ENCODE data around the gene RUNDC1. TPM values are rescaled to one million over a fixed set of nuclear protein-coding genes. Genes with fewer than 3 reads are reported as not detected.

The RUNDC1 gene
- total RNA-seq, 1 experiment from 2014 or later = 14.2 TPM

DNA sequence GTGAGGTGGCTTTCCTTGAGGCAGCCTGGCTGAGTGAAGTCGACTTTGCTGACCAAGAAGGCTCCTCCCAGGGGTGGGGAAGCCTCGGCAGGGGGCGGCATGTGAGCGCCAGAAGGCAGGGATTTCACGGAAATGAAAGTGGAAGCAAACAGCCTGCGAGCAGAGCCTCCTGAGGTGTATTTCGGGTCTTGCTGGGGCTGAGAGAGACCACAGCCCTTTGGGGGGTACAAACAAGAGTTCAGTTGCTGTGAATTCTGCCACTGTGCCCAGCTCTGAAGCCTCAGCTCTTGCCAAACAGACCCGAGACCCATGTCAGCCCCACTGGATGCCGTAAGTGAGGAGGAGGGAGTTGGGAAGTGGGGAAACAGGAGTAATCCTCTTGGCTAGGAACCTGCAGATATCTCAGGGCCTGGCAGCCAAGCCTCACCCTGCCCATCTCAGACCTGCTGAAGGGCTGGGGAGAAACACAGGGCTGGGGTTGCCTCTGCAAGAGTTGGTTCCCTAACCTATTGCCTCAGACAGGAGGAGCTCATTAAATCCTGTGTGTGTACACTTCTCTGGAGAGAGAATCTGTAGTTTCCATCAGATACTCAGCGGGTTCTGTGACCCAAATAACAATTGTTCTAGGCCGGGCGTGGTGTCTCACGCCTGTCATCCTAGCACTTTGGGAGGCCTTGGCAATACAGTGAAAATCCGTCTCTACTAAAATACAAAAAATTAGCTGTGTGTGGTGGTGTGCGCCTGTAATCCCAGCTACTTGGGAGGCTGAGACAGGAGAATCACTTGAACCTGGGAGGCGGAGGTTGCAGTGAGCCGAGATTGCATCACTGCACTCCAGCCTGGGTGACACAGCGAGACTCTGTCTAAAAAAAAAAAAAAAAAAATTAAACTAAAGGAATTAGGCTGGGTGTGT, 26.5 kb downstream of the RUNDC1 start, which contains the start of gene IFI35 (continued):
- TF ChIP-seq IRF1 (CRISPR knock-in tag; IDR thresholded peaks at IDR 0.05) (no peak), ESRRA (CRISPR knock-in tag; IDR thresholded peaks at IDR 0.05; ENCODE audit: borderline replicate concordance) (no peak), NR3C1 (CRISPR knock-in tag; conservative IDR thresholded peaks at IDR 0.05; ENCODE audit: low read depth) (no peak), CREM (CRISPR knock-in tag; IDR thresholded peaks at IDR 0.05) (no peak), GABPB1 (CRISPR knock-in tag; IDR thresholded peaks at IDR 0.05) (peak; percentile 62; the same call in 1 of the 2 replicates)
- TF ChIP-seq, protein P1, sequence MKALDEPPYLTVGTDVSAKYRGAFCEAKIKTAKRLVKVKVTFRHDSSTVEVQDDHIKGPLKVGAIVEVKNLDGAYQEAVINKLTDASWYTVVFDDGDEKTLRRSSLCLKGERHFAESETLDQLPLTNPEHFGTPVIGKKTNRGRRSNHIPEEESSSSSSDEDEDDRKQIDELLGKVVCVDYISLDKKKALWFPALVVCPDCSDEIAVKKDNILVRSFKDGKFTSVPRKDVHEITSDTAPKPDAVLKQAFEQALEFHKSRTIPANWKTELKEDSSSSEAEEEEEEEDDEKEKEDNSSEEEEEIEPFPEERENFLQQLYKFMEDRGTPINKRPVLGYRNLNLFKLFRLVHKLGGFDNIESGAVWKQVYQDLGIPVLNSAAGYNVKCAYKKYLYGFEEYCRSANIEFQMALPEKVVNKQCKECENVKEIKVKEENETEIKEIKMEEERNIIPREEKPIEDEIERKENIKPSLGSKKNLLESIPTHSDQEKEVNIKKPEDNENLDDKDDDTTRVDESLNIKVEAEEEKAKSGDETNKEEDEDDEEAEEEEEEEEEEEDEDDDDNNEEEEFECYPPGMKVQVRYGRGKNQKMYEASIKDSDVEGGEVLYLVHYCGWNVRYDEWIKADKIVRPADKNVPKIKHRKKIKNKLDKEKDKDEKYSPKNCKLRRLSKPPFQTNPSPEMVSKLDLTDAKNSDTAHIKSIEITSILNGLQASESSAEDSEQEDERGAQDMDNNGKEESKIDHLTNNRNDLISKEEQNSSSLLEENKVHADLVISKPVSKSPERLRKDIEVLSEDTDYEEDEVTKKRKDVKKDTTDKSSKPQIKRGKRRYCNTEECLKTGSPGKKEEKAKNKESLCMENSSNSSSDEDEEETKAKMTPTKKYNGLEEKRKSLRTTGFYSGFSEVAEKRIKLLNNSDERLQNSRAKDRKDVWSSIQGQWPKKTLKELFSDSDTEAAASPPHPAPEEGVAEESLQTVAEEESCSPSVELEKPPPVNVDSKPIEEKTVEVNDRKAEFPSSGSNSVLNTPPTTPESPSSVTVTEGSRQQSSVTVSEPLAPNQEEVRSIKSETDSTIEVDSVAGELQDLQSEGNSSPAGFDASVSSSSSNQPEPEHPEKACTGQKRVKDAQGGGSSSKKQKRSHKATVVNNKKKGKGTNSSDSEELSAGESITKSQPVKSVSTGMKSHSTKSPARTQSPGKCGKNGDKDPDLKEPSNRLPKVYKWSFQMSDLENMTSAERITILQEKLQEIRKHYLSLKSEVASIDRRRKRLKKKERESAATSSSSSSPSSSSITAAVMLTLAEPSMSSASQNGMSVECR (CRISPR knock-in tag; IDR thresholded peaks at IDR 0.05; ENCODE audit: borderline replicate concordance) = no peak
- TF ChIP-seq, protein P2, sequence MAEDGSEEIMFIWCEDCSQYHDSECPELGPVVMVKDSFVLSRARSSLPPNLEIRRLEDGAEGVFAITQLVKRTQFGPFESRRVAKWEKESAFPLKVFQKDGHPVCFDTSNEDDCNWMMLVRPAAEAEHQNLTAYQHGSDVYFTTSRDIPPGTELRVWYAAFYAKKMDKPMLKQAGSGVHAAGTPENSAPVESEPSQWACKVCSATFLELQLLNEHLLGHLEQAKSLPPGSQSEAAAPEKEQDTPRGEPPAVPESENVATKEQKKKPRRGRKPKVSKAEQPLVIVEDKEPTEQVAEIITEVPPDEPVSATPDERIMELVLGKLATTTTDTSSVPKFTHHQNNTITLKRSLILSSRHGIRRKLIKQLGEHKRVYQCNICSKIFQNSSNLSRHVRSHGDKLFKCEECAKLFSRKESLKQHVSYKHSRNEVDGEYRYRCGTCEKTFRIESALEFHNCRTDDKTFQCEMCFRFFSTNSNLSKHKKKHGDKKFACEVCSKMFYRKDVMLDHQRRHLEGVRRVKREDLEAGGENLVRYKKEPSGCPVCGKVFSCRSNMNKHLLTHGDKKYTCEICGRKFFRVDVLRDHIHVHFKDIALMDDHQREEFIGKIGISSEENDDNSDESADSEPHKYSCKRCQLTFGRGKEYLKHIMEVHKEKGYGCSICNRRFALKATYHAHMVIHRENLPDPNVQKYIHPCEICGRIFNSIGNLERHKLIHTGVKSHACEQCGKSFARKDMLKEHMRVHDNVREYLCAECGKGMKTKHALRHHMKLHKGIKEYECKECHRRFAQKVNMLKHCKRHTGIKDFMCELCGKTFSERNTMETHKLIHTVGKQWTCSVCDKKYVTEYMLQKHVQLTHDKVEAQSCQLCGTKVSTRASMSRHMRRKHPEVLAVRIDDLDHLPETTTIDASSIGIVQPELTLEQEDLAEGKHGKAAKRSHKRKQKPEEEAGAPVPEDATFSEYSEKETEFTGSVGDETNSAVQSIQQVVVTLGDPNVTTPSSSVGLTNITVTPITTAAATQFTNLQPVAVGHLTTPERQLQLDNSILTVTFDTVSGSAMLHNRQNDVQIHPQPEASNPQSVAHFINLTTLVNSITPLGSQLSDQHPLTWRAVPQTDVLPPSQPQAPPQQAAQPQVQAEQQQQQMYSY (CRISPR knock-in tag; IDR thresholded peaks at IDR 0.05) = 0 out of 2 replicates have a peak, but pooled peaks have one; percentile 15

GRCh38 chr17:43010667-43011308, 30.4 kb downstream of the RUNDC1 start:
- Mint-ChIP-seq H3K9me3 (no peaks in the 10 kb centered on the region), H3K36me3 (peaks cover 10% of the 10 kb centered on the region), H3K27ac (no peak overlapping the region), H3K4me3 (no peak overlapping the region), H3K4me1 (peaks cover 36% of the 10 kb centered on the region), H3K27me3 (ENCODE audit: low read depth) (no peaks in the 10 kb centered on the region)
- POLR2A ChIA-PET = no interaction called here
- no peak for DNase-seq (ENCODE audit: low spot score)
- TF ChIP-seq GABPB1 (CRISPR knock-in tag; IDR thresholded peaks at IDR 0.05) (0 out of 2 replicates have a peak, but pooled peaks have one; percentile 61), ZNF425 (CRISPR knock-in tag; conservative IDR thresholded peaks at IDR 0.05) (no peak)
- CTCF ChIA-PET = interaction anchor here (0.7 to 4.3 kb wide), 2 partner anchors 13 kb away, joined by 5 to 19 read pairs; partner anchors contain the start of gene RPL27
- no peak for ATAC-seq
